NCI-H526 treated with DMSO at 0.1 percent for 48 hours (cell line): Measurements from ENCODE around the gene RFX7.

Source experiments
- DNase-seq: peaks from one replicate; lab custom pipeline; 2025; lab: John Stamatoyannopoulos, UW

Gene RFX7

DNA sequence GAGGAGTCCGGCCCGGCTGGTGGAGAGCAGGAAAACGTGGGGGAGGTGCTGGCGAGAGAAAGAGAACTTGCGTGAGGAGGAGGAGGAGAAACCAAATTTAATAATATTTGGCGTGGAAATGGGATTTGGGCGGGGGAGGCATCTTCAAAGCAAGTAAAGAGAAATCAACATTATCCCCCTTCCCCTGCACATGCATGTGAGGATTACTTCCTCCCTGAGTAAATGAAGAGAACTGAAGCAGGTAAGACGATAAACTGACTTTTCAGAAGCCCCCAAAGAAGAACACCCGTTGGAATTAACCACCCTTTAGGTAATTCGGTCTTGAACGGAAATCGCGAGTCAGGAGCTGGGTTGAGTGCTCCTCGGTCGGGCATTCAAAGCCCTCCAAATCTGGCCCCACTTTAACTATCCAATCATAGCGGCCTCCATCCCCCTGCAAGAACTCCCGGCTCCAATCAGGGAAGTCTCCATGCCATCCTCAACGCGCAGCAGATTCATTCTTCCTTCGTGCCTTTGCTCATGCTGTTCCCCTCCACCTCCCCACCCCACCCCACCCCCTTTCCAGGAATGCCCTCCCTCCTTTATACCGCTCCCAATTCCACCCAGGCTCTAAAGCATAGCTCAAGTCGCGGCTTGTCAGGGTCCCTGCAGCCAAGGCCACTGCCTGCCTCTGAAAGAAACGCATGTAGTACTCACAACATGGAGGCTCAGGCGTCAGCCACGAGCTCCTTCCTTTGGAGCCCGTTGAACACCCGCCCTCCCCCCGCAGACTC lies 545 bp upstream of the RFX7 start:
- peak; percentile 75 for DNase-seq

DNA sequence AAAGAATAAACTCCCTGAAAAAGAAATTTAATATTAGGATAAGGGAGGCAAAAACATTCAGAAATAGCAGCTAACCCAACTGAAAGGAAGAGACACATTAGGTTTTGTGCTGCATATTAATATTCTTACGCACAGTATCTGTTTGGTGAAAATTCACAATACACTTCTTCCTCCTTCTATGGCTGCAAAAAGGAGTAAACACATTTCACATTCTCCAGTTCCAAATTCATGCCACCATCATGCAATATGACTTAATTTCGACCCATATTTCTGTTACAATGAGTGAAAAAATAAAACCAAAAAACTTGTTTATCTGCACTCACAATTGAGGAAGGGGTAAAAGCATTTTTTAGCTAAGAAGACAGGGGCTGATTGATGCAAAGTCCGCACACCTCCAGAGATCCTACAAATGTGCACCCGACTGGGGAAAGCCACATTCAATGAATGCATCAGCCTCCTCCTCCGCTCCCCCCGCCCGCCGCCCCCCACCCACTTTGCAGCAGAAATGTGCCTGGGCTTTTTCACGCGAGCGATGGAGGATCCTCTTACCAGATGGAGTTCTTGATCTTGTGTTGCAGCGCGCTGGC lies 1.0 kb downstream of the RFX7 start:
- peak; percentile 50 for DNase-seq

DNA sequence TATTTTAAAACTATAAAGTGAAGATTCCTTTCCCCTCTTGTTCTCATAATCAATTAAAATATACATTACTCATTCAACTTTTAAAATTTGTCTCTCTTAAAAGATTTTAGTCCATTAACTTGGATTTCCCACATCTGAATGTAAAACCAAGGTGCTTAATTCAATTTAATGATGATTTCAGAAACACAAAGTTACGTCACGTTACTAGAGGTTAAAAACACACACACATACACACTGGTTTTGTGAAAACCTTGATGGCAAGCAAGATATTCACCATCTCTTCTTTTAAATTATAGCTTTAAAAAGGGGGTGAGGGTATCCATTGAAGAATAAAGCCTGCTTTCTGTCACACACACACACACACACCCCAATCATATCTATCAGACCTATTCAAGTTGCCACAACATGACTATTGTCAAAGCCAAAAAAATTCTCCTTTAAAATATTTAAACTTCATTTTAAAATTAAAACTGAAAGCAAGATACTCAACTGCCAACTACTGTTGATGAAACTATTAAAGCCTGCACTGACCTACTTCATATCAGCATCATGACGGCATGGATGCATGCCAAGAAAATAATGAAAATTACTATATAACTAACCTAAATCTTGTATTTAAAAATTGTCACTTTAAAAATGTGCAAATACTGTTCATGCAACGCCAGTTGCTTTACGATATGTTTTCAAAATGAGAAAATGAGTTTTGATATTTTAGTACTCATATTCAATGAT lies 2.1 kb downstream of the RFX7 start:
- DNase-seq = no peak

GRCh38 chr15:56240390-56240789 lies 3.3 kb downstream of the RFX7 start:
- DNase-seq = no peak

- no peak for DNase-seq
Measured at GRCh38 chr15:56236197-56236596, 7.5 kb downstream of the RFX7 start.

DNA sequence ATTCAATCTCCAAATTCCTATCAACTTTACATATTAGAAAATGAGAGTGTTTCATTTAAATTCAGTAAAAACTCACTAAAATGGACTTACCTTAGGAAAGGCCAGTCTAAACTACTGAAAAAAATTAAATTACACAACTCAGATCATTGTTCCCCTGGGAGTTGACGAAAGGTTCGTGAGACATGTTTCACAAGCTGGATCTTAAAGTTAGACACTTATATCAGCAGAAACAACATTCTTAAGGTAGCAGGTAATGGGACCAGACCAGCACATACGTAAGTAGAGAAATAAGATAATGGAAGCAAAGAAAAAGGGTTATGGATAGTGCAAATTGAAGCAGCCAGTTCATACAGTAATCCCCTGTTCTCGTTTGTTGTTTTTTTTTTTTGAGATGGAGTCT lies 8.9 kb downstream of the RFX7 start:
- no peak for DNase-seq

DNA sequence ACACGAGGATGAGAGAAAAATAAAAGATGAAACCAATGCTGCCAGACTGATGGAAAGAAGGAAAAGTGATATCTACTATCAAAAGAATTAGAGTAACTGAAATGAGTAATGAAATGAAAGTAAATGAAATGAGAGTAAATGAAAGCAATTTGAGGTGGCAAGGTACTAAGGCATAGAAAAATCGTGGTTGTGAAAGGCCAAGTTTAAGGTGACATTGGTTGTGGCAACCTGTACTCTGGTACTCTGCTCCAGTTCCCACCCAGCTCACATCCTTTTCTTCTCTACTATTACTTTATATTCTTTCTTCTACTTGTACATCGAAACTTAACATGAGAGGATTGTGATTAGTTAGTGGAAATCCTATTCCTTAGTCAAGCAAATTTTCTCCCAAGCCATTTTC lies 10.1 kb downstream of the RFX7 start:
- DNase-seq = no peak

- no peak for DNase-seq
Measured at GRCh38 chr15:56232058-56232457, 11.6 kb downstream of the RFX7 start.

DNA sequence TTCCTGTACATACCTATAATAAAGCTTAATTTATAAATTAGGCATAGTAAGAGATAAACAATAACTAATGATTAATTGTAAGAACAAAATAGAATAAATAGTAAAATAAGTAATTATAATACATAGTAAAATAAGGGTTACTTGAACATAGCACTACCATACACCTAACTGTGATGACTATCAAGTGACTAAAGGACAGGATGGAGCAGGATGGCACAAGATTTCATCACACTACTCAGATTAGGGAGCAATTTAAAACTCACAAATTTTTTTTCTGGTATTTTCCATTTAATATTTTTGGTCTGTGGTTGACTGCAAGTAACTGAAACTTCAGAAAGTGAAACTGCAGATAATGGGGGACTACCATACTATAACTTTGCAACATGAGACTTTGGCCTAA lies 14.8 kb downstream of the RFX7 start:
- DNase-seq = no peak

DNA sequence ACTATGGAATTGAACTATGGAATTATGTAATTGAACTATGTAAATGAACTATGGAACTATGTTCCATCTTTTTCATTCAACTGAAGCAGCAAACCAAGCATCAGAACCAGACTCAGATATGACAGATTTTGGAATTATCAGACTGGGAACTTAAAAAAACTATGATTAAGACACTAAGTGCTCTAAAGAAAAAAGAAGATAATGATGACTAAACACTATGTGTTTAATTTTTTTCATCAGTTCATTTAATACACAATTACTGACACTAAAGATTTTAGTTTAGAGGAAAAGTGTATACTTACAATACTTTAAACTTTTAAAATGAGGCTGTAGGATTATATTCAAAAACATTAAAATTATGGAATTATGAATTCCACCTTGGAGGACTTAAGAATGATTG lies 15.3 kb downstream of the RFX7 start:
- DNase-seq = no peak

DNA sequence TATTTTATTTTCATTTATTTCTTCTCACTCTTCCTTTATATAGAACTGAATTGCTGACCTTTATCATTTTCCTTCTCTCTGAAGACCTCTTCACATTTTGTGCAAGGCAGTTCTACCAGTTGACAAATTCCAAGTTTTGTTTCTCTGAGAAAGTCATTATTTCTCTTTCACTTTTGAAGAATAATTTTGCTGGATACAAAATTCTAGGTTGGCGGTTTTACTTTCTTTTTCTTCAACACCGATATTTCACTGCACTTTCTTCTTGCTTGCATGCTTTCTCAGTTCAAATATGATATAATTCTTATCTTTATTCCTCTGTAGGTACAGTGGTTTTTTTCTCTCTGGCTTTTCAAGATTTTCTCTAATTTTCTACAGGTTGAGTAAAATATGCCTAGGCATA lies 15.9 kb downstream of the RFX7 start:
- no peak for DNase-seq

DNA sequence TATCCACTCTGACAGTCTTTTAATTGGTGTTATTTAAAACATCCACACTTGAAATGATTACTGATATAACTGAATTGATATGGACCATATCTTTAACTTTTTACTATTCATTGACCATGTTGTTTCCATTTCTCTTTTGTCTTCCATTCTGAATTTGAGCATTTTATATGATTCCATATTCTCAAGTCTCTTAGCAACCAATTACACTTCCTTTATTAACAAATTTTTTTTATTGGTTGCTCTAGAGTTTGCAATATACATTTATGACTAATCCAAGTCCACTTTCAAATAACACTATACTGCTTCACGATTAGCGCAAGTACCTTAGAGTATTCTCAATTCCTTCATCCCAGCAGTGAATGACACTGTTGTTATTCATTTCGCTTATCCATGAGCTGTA lies 16.4 kb downstream of the RFX7 start:
- no peak for DNase-seq

GRCh38 chr15:56225520-56225919 lies 18.2 kb downstream of the RFX7 start:
- DNase-seq = no peak

DNA sequence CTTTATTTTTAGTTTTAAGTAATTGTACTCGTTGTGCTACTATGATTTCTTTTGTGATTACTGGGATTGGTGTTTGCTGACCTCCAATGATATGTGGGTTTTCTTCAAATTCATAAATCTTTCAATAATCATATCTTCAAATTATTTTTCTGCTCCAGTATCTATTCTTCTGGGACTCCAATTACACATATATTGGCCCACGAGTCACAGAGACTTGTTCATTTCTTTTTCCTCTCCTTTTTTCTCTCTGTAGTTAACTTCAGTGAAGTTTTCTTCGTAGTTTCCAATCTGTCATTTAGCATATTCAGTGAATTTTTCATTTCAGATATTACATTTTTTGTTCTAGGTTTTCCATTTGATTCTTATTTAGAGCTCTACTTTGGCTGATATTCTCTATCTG lies 21.4 kb downstream of the RFX7 start:
- no peak for DNase-seq

DNA sequence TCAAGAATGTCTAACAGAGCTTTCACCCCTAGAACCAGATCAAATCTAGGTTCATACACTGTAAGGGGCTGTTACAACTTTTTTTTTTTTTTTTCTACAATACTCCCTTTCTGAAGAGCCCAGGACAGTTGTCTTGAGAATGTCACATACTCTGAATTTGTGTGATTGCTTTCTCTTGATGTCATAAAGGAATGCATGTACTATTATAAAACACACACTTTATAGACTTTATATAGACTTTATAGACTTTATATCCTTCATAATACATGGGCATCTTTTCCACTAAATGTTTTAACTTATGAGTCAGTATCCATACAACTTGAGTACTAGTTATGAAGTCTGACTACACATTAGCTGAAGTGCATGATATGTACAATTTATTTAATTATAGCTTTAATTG lies 26.3 kb downstream of the RFX7 start:
- no peak for DNase-seq

DNA sequence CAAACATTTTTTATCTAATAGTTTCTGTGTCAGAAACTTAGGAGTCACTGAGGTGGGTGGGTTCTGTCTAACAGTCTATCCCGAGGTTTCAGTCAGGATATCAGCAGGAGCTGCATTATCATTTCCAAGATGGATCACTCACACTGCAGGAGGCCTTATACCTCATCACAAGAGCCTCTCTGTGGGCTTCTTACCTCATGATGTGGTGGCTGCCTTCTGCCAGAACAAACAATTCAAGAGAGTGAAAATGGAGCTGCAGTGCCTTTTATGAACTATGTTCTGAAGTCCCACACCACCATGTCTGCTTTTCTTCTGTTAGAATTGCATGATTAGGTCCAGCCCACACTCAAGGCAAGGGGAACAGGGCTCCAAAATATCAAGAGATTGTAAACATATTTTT lies 27.9 kb downstream of the RFX7 start:
- no peak for DNase-seq

GRCh38 chr15:56211960-56212550 lies 31.6 kb downstream of the RFX7 start:
- no peak for DNase-seq

- no peak for DNase-seq
Measured at GRCh38 chr15:56211064-56211463, 32.6 kb downstream of the RFX7 start.

DNA sequence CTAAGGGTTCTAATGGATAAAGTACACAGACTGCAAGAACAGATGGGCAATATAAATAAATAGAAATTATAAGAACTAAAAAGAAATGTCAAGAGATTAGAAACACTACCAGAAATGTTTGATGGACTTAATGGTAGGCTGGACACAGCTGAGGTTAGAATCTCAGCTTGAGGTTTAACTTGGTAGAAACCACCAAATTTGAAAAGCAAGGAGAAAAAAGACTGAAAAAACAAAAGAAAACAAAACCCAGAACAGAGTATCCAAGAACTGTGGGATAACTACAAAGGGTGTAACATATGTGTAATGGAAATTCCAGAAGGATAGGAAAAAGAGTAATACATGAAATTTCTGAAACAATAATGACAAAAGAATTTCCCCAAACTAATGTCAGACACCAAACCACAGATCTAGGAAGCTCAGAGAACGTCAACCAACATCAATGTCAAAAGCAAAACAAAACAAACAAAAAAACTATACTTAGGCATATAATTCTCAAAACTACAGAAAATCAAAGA lies 35.0 kb downstream of the RFX7 start:
- DNase-seq = no peak

DNA sequence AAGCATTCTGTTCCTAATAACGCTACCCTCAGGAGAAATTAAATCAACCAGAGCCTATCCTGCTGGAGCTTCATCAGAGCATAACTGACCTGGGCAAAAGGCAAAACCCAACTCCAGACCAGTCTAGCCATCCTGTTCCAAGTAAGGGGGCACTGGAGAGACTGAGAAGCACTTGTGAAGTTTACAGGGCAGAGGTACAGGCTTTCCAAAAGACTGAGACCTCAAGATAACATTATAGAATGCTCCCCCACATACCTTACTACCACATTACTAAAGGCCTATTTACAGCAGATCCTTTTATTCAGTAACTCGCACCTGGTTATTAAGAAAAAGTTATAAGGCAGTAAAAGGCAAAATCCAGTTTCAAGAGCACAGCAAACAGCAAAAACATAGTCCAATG lies 35.5 kb downstream of the RFX7 start:
- DNase-seq = no peak

GRCh38 chr15:56207711-56208110 lies 36.0 kb downstream of the RFX7 start:
- DNase-seq = no peak

GRCh38 chr15:56207092-56207491 lies 36.6 kb downstream of the RFX7 start:
- no peak for DNase-seq
